ENCODE results near the gene LMTK2. TPM values are rescaled to one million over a fixed set of nuclear protein-coding genes. Genes with fewer than 3 reads are reported as not detected.
"Not testable (repeated sequence)": the region's sequence is repeated elsewhere in the genome, so short reads cannot be mapped to it uniquely, and the experiment has no call there.

The LMTK2 gene
- polyA plus RNA-seq, 3 donors: 12.7 to 13.3 (median 12.8) TPM

- no peak for DNase-seq (ENCODE audit: low read depth in 3 of 3, low spot score in 2 of 3)
Measured at GRCh38 chr7:98215561-98216495, 109.2 kb downstream of the LMTK2 start.

- no peak for DNase-seq (ENCODE audit: low read depth in 3 of 3, low spot score in 2 of 3)
Measured at GRCh38 chr7:98216941-98217622, 110.4 kb downstream of the LMTK2 start.

GRCh38 chr7:98217623-98218582, 111.2 kb downstream of the LMTK2 start:
- DNase-seq (ENCODE audit: low read depth in 3 of 3, low spot score in 2 of 3): no peak

GRCh38 chr7:98219382-98219781, 112.7 kb downstream of the LMTK2 start:
- DNase-seq (ENCODE audit: low read depth in 3 of 3, low spot score in 2 of 3): not testable (repeated sequence)

GRCh38 chr7:98221611-98222532, 115.2 kb downstream of the LMTK2 start:
- no peak for DNase-seq (ENCODE audit: low read depth in 3 of 3, low spot score in 2 of 3)

GRCh38 chr7:98222533-98223195, 116.0 kb downstream of the LMTK2 start:
- DNase-seq (ENCODE audit: low read depth in 3 of 3, low spot score in 2 of 3): no peak

- DNase-seq (ENCODE audit: low read depth in 3 of 3, low spot score in 2 of 3): no peak
Measured at GRCh38 chr7:98223351-98223897, 116.8 kb downstream of the LMTK2 start.

GRCh38 chr7:98223898-98224700, 117.4 kb downstream of the LMTK2 start:
- DNase-seq (ENCODE audit: low read depth in 3 of 3, low spot score in 2 of 3): no peak

- no peak for DNase-seq (ENCODE audit: low read depth in 3 of 3, low spot score in 2 of 3)
Measured at GRCh38 chr7:98224701-98225181, 118.1 kb downstream of the LMTK2 start.

GRCh38 chr7:98225913-98226614, 119.4 kb downstream of the LMTK2 start:
- DNase-seq (ENCODE audit: low read depth in 3 of 3, low spot score in 2 of 3): no peak

- no peak for DNase-seq (ENCODE audit: low read depth in 3 of 3, low spot score in 2 of 3)
Measured at GRCh38 chr7:98227939-98228338, 121.3 kb downstream of the LMTK2 start.

GRCh38 chr7:98228801-98229200, 122.1 kb downstream of the LMTK2 start:
- no peak for DNase-seq (ENCODE audit: low read depth in 3 of 3, low spot score in 2 of 3)

GRCh38 chr7:98229441-98229840, 122.8 kb downstream of the LMTK2 start:
- no peak for DNase-seq (ENCODE audit: low read depth in 3 of 3, low spot score in 2 of 3)

- DNase-seq (ENCODE audit: low read depth in 3 of 3, low spot score in 2 of 3): no peak
Measured at GRCh38 chr7:98229991-98230745, 123.5 kb downstream of the LMTK2 start.

- DNase-seq (ENCODE audit: low read depth in 3 of 3, low spot score in 2 of 3): no peak
Measured at GRCh38 chr7:98230746-98231471, 124.2 kb downstream of the LMTK2 start.
